Liver (tissue), 9 donors: ENCODE measurements around the gene UNC93B1. TPM values are rescaled to one million over a fixed set of nuclear protein-coding genes. Genes with fewer than 3 reads are reported as not detected.

ENCODE experiments used
- DNase-seq: peaks from one replicate; pipeline ENCODE4 v3.0.0-alpha.2; 2017; ENCODE audit warnings: low spot score
- H3K27ac ChIP-seq, 2 donors: one replicate each; pipeline ENCODE4 v1.7.0; 2013; ENCODE audit warnings: inconsistent platforms in 2 of 2, low read length in 2 of 2, control low read depth in 1 of 2, low read depth in 1 of 2, mild to moderate bottlenecking in 1 of 2
- H3K27me3 ChIP-seq, 4 donors: one replicate each; pipeline versions ENCODE4 v1.6.1 to v1.7.0; 2013; ENCODE audit warnings: low read length in 3 of 4, inconsistent platforms in 1 of 4, mild to moderate bottlenecking in 1 of 4, moderate library complexity in 1 of 4; ENCODE audit not compliant: control insufficient read depth in 4 of 4, insufficient read depth in 4 of 4
- H3K36me3 ChIP-seq, 4 donors: one replicate each; pipeline versions ENCODE4 v1.6.1 to v1.7.0; 2013; ENCODE audit warnings: low read length in 3 of 4, mild to moderate bottlenecking in 3 of 4, low read depth in 1 of 4, moderate library complexity in 1 of 4; ENCODE audit not compliant: control insufficient read depth in 4 of 4, insufficient read depth in 3 of 4
- H3K4me1 ChIP-seq, 4 donors: one replicate each; pipeline versions ENCODE4 v1.6.1 to v1.7.0; 2013; ENCODE audit warnings: low read length in 3 of 4, mild to moderate bottlenecking in 3 of 4, moderate library complexity in 1 of 4; ENCODE audit not compliant: control insufficient read depth in 4 of 4, insufficient read depth in 4 of 4
- H3K4me3 ChIP-seq, 3 donors: one replicate each; pipeline versions ENCODE4 v1.6.1 to v1.7.0; 2013; ENCODE audit warnings: low read length in 3 of 3, control low read depth in 1 of 3, low read depth in 1 of 3, mild to moderate bottlenecking in 1 of 3
- H3K9ac ChIP-seq, 2 donors: one replicate each; pipeline ENCODE4 v1.7.0; 2013; ENCODE audit warnings: low read length in 2 of 2, mild to moderate bottlenecking in 2 of 2, moderate library complexity in 2 of 2, control low read depth in 1 of 2, low read depth in 1 of 2
- H3K9me3 ChIP-seq, 4 donors: one replicate each; pipeline versions ENCODE4 v1.6.1 to v1.7.0; 2013; ENCODE audit warnings: low read length in 3 of 4; ENCODE audit not compliant: control insufficient read depth in 4 of 4
- FOXA1 ChIP-seq: IDR thresholded peaks from 2 replicates; pipeline ENCODE4 v1.6.1; 2016; ENCODE audit warnings: antibody characterized with exemption
- FOXA2 ChIP-seq: IDR thresholded peaks from 2 replicates; pipeline ENCODE4 v1.6.1; 2016; ENCODE audit warnings: antibody characterized with exemption
- GABPA ChIP-seq, 2 donors: IDR thresholded peaks in 1 of 2; conservative IDR thresholded peaks in 1 of 2; 2 replicates each; pipeline ENCODE4 v1.6.1; 2016; ENCODE audit warnings: antibody characterized with exemption in 2 of 2, mild to moderate bottlenecking in 1 of 2, moderate library complexity in 1 of 2
- HNF4A ChIP-seq, 2 donors: conservative IDR thresholded peaks; 2 replicates each; pipeline ENCODE4 v1.6.1; 2016; ENCODE audit warnings: antibody characterized with exemption in 2 of 2, mild to moderate bottlenecking in 2 of 2
- JUND ChIP-seq, 2 donors: IDR thresholded peaks; 2 replicates each; pipeline ENCODE4 v1.6.1; 2016; ENCODE audit warnings: antibody characterized with exemption in 2 of 2
- RAD21 ChIP-seq, 2 donors: IDR thresholded peaks; 2 replicates each; pipeline ENCODE4 v1.6.1; 2016; ENCODE audit warnings: antibody characterized with exemption in 2 of 2, mild to moderate bottlenecking in 2 of 2
- REST ChIP-seq: IDR thresholded peaks from 2 replicates; pipeline ENCODE4 v1.6.1; 2016; ENCODE audit warnings: antibody characterized with exemption, mild to moderate bottlenecking
- RXRA ChIP-seq, 2 donors: IDR thresholded peaks; 2 replicates each; pipeline ENCODE4 v1.6.1; 2017 to 2018; ENCODE audit warnings: antibody characterized with exemption in 2 of 2, mild to moderate bottlenecking in 1 of 2
- SP1 ChIP-seq: IDR thresholded peaks from 2 replicates; pipeline ENCODE4 v1.6.1; 2018; ENCODE audit warnings: antibody characterized with exemption, mild to moderate bottlenecking
- TAF1 ChIP-seq: conservative IDR thresholded peaks from 2 replicates; pipeline ENCODE4 v1.6.1; 2016; ENCODE audit warnings: antibody characterized with exemption, mild to moderate bottlenecking
- YY1 ChIP-seq: IDR thresholded peaks from 2 replicates; pipeline ENCODE4 v1.6.1; 2016; ENCODE audit warnings: antibody characterized with exemption, mild to moderate bottlenecking
- ZBTB33 ChIP-seq: IDR thresholded peaks from 2 replicates; pipeline ENCODE4 v1.6.1; 2016; ENCODE audit warnings: antibody characterized with exemption
- WGBS: extraction: QIAGEN DNeasy Blood & Tissue Kit; methylation state at CpG from one replicate; pipeline ENCODE4 v1.1.7; 2013; 5-methylcytosine and 5-hydroxymethylcytosine counted together
- polyA plus RNA-seq, 2 donors: library from polyadenylated mRNA; stranded (reverse) in 1 of 2; unstranded in 1 of 2; fragments of 200-250 nt in 1 of 2; fragments of >200 nt in 1 of 2; fragmentation: Nextera tagmentation in 1 of 2; extraction: Ambion mirVana in 1 of 2; gene quantifications; one replicate each; pipeline versions ENCODE4 v1.2.1 to v1.2.3, GENCODE V29; 2013 to 2015
- total RNA-seq, 2 donors: library from RNA; depleted of rRNA; stranded (reverse); fragments of >200 nt; gene quantifications; one replicate each; pipeline ENCODE4 v1.2.3, GENCODE V29; 2014
- donor health status: healthy.
- donor health status: healthy.
- donor health status: healthy.
- donor health status: healthy.
- donor health status: healthy.

The UNC93B1 gene
- total and polyA plus RNA-seq, 4 donors, result 9.2 to 19.1 (median 15.0) TPM

- Histone ChIP-seq H3K36me3 (no peaks in the 10 kb centered on the region), H3K27ac (no peak overlapping the region), H3K9ac (no peak overlapping the region), H3K4me1 (peaks cover 1 to 12% (median 8%) of the 10 kb centered on the region in 4 donors), H3K4me3 (no peak overlapping the region), H3K27me3 (no peaks in the 10 kb centered on the region), H3K9me3 (no peaks in the 10 kb centered on the region)
- no peak for DNase-seq
- TF ChIP-seq HNF4A (conservative IDR thresholded peaks at IDR 0.05) (peak; percentile 19 to 20), ZBTB33 (no peak), REST (no peak), RXRA (IDR thresholded peaks at IDR 0.05) (peak in 1 of 2 donors; percentile 21)
- 53% methylated on average over 16 of the region's 16 CpGs for WGBS
Observed at GRCh38 chr11:68016904-68017817, 13.3 kb upstream of the UNC93B1 start.

GRCh38 chr11:68016161-68016903, 12.4 kb upstream of the UNC93B1 start:
- 82% methylated on average over 13 of the region's 13 CpGs for WGBS
- no peaks in the 10 kb centered on the region for H3K36me3 ChIP-seq

More at GRCh38 chr11:68016161-68016903, 12.4 kb upstream of the UNC93B1 start:
- DNase-seq, result no peak
- Histone ChIP-seq H3K27me3 (no peaks in the 10 kb centered on the region), H3K9ac (no peak overlapping the region), H3K9me3 (no peaks in the 10 kb centered on the region), H3K27ac (no peak overlapping the region), H3K4me3 (no peak overlapping the region), H3K4me1 (peaks cover 1 to 12% (median 8%) of the 10 kb centered on the region in 4 donors)
- TF ChIP-seq FOXA2 (no peak), REST (no peak), YY1 (no peak), TAF1 (no peak), FOXA1 (no peak), SP1 (no peak), RAD21 (IDR thresholded peaks at IDR 0.05) (no peak), HNF4A (conservative IDR thresholded peaks at IDR 0.05) (no peak), JUND (IDR thresholded peaks at IDR 0.05) (no peak), GABPA (IDR thresholded peaks at IDR 0.05 in 1 of 2, conservative IDR thresholded peaks at IDR 0.05 in 1 of 2) (no peak)
